ENCODE measurements around the gene HSPA12B. TPM values are rescaled to one million over a fixed set of nuclear protein-coding genes. Genes with fewer than 3 reads are reported as not detected.

HSPA12B gene
- total and polyA plus RNA-seq, 2 of the 13 experiments (the other 11 are each of a cell fraction or from before 2014, with no cell fraction given): 0.01 TPM; not detected in 1

DNA sequence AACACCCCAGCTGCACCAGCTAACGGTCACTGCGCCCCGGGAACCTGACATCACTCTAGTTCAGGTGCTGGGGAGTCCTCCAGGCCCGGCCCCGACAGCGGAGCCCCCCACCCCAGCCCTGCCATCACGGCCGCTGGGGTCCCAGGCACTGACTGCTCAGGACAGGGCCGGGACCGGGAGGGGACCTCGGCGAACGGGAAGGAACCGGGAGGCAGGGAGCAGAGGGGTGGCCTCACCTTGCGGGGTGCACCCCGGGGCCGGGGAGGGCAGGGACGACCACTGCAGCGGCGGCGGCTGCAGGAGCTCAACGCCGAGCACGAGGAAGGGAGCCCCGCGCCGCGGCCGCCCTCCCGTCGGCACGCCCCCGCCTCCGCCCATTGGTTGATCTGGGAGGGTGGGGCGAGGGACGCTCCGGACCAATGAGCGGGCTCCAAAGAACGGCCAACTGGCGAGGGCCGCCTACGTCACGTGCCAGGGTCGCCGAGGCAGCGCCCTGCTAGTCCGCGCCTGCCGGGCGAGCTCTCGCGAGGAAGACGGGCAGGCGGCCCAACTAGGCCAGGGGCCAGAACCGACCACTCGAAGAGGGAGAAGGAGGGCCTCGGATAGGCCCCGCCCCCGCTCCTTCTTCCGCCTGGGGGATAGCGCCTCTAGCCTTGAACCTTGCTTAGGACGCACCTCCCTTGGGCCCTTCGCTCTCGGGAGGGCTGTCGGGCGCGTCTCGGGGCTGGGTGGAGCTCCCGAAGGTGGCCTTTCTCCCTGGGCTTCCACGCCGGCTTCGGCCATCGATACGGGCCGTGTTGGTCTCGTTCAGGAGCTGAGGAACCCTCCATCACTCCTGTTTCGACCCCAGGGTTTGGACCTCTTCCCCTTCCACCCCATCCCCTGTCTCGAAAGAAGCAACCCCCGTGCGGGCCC lies 35.2 kb downstream of the HSPA12B start, which contains the start of gene ADISSP (continued):
- TF ChIP-seq, protein P1, sequence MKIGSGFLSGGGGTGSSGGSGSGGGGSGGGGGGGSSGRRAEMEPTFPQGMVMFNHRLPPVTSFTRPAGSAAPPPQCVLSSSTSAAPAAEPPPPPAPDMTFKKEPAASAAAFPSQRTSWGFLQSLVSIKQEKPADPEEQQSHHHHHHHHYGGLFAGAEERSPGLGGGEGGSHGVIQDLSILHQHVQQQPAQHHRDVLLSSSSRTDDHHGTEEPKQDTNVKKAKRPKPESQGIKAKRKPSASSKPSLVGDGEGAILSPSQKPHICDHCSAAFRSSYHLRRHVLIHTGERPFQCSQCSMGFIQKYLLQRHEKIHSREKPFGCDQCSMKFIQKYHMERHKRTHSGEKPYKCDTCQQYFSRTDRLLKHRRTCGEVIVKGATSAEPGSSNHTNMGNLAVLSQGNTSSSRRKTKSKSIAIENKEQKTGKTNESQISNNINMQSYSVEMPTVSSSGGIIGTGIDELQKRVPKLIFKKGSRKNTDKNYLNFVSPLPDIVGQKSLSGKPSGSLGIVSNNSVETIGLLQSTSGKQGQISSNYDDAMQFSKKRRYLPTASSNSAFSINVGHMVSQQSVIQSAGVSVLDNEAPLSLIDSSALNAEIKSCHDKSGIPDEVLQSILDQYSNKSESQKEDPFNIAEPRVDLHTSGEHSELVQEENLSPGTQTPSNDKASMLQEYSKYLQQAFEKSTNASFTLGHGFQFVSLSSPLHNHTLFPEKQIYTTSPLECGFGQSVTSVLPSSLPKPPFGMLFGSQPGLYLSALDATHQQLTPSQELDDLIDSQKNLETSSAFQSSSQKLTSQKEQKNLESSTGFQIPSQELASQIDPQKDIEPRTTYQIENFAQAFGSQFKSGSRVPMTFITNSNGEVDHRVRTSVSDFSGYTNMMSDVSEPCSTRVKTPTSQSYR (CRISPR knock-in tag; IDR thresholded peaks at IDR 0.05; ENCODE audit: borderline replicate concordance): peak; percentile 9; the same call in 1 of the 2 replicates
- TF ChIP-seq PAX8 (CRISPR knock-in tag; IDR thresholded peaks at IDR 0.05; ENCODE audit: borderline replicate concordance) (peak; percentile 68; the same call in 1 of the 2 replicates), TMF1 (CRISPR knock-in tag; IDR thresholded peaks at IDR 0.05; ENCODE audit: low read depth) (peak; percentile 92), ZNF274 (CRISPR knock-in tag; IDR thresholded peaks at IDR 0.05) (peak; percentile 89; the same call in 1 of the 2 replicates), CBFB (CRISPR knock-in tag; IDR thresholded peaks at IDR 0.05) (peak; percentile 69; the same call in 1 of the 2 replicates), ZNF720 (CRISPR knock-in tag; IDR thresholded peaks at IDR 0.05) (peak; percentile 55; the same call in 1 of the 2 replicates), ZNF883 (CRISPR knock-in tag; IDR thresholded peaks at IDR 0.05; ENCODE audit: not compliant biosample characterization) (peak; percentile 95), IRX3 (CRISPR knock-in tag; IDR thresholded peaks at IDR 0.05; ENCODE audit: borderline replicate concordance, low read depth) (peak; percentile 91; the same call in 1 of the 2 replicates), FLYWCH1 (CRISPR knock-in tag; IDR thresholded peaks at IDR 0.05) (peak; percentile 68; the same call in 1 of the 2 replicates), STAT5B (CRISPR knock-in tag; IDR thresholded peaks at IDR 0.05) (no peak), TEAD3 (CRISPR knock-in tag; optimal IDR thresholded peaks at IDR 0.05; ENCODE audit: borderline replicate concordance) (peak; percentile 22), FOXA3 (CRISPR knock-in tag; IDR thresholded peaks at IDR 0.05) (no peak; the same call in 1 of the 2 replicates), KLF11 (CRISPR knock-in tag; IDR thresholded peaks at IDR 0.05) (peak; percentile 19), ASH2L (IDR thresholded peaks at IDR 0.05; ENCODE audit: insufficient read length, low read depth, low read length) (peak; percentile 88), NR2C2 (CRISPR knock-in tag; IDR thresholded peaks at IDR 0.05; ENCODE audit: borderline replicate concordance) (peak; percentile 80)
- TF ChIP-seq, protein P2, sequence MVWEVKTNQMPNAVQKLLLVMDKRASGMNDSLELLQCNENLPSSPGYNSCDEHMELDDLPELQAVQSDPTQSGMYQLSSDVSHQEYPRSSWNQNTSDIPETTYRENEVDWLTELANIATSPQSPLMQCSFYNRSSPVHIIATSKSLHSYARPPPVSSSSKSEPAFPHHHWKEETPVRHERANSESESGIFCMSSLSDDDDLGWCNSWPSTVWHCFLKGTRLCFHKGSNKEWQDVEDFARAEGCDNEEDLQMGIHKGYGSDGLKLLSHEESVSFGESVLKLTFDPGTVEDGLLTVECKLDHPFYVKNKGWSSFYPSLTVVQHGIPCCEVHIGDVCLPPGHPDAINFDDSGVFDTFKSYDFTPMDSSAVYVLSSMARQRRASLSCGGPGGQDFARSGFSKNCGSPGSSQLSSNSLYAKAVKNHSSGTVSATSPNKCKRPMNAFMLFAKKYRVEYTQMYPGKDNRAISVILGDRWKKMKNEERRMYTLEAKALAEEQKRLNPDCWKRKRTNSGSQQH (CRISPR knock-in tag; IDR thresholded peaks at IDR 0.05; ENCODE audit: low read depth): no peak
- TF ChIP-seq, protein P3, sequence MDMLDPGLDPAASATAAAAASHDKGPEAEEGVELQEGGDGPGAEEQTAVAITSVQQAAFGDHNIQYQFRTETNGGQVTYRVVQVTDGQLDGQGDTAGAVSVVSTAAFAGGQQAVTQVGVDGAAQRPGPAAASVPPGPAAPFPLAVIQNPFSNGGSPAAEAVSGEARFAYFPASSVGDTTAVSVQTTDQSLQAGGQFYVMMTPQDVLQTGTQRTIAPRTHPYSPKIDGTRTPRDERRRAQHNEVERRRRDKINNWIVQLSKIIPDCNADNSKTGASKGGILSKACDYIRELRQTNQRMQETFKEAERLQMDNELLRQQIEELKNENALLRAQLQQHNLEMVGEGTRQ (IDR thresholded peaks at IDR 0.05; ENCODE audit: low read depth, low read length): peak; percentile 95
- TF ChIP-seq, protein P3 (CRISPR knock-in tag; IDR thresholded peaks at IDR 0.05; ENCODE audit: borderline replicate concordance): peak; percentile 97
- TF ChIP-seq, protein P4, sequence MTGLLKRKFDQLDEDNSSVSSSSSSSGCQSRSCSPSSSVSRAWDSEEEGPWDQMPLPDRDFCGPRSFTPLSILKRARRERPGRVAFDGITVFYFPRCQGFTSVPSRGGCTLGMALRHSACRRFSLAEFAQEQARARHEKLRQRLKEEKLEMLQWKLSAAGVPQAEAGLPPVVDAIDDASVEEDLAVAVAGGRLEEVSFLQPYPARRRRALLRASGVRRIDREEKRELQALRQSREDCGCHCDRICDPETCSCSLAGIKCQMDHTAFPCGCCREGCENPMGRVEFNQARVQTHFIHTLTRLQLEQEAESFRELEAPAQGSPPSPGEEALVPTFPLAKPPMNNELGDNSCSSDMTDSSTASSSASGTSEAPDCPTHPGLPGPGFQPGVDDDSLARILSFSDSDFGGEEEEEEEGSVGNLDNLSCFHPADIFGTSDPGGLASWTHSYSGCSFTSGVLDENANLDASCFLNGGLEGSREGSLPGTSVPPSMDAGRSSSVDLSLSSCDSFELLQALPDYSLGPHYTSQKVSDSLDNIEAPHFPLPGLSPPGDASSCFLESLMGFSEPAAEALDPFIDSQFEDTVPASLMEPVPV (CRISPR knock-in tag; IDR thresholded peaks at IDR 0.05): peak; percentile 99
- TF ChIP-seq, protein P5, sequence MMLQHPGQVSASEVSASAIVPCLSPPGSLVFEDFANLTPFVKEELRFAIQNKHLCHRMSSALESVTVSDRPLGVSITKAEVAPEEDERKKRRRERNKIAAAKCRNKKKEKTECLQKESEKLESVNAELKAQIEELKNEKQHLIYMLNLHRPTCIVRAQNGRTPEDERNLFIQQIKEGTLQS (CRISPR knock-in tag; IDR thresholded peaks at IDR 0.05): no peak; the same call in 1 of the 2 replicates

All from HepG2 (cell line).